HCT116 (cell line): Measurements from ENCODE around the gene NKPD1. TPM values are rescaled to one million over a fixed set of nuclear protein-coding genes. Genes with fewer than 3 reads are reported as not detected.

Experiments
- total RNA-seq: library from RNA; stranded (reverse); gene quantifications from one replicate; pipeline ENCODE4 v1.2.1, GENCODE V29; 2021; ENCODE audit not compliant: unreplicated experiment

The NKPD1 gene
- total RNA-seq, 1 experiment from 2014 or later = 0.64 TPM

Other genes with a start within 250 kb of the NKPD1 start
- gene APOC1, start 246.4 kb downstream of the NKPD1 start, total RNA-seq = 5.1 TPM
- not detected for gene APOC4, start 218.7 kb downstream of the NKPD1 start, total RNA-seq
- gene APOC2, start 214.9 kb downstream of the NKPD1 start, total RNA-seq = not detected
- 102 TPM for gene CLPTM1, start 205.6 kb downstream of the NKPD1 start, total RNA-seq
- gene RELB, start 159.5 kb downstream of the NKPD1 start, total RNA-seq = 12.9 TPM
- 79.9 TPM for gene CLASRP, start 121.9 kb downstream of the NKPD1 start, total RNA-seq
- 9.2 TPM for gene ZNF296, start 84.5 kb downstream of the NKPD1 start, total RNA-seq
- gene GEMIN7, start 81.7 kb downstream of the NKPD1 start, total RNA-seq = 35.4 TPM
- gene PPP1R37, start 67.8 kb downstream of the NKPD1 start, total RNA-seq = 32.7 TPM
- 26.9 TPM for gene TRAPPC6A, start 17.3 kb upstream of the NKPD1 start, total RNA-seq
- gene BLOC1S3, start 17.8 kb upstream of the NKPD1 start, total RNA-seq = 12.2 TPM
- not detected for gene EXOC3L2, start 84.4 kb upstream of the NKPD1 start, total RNA-seq
- 37.7 TPM for gene MARK4, start 90.3 kb upstream of the NKPD1 start, total RNA-seq
- gene CKM, start 161.9 kb upstream of the NKPD1 start, total RNA-seq = not detected
- 22.8 TPM for gene KLC3, start 179.8 kb upstream of the NKPD1 start, total RNA-seq
- 58.9 TPM for gene ERCC2, start 209.6 kb upstream of the NKPD1 start, total RNA-seq
- 89.1 TPM for gene PPP1R13L, start 244.1 kb upstream of the NKPD1 start, total RNA-seq
- gene POLR1G, start 245.7 kb upstream of the NKPD1 start, total RNA-seq = 30.5 TPM